Smooth muscle cell (in vitro differentiated cells): ENCODE results near the gene KANSL3. TPM values are rescaled to one million over a fixed set of nuclear protein-coding genes. Genes with fewer than 3 reads are reported as not detected.
A peak's percentile ranks its signal among the peaks of the same experiment; 100 is the strongest.

Source experiments
- DNase-seq: peaks from one replicate; lab custom pipeline; 2025; ENCODE audit not compliant: unreplicated experiment; lab: John Stamatoyannopoulos, UW
- H2AFZ ChIP-seq: fragments of 200-600 bp; sonication (generic); 2 replicates; pipeline ENCODE4 v1.6.0; 2016; ENCODE audit warnings: antibody characterized with exemption, low read depth, mild to moderate bottlenecking
- H3F3A ChIP-seq: fragments of 200-600 bp; sonication (generic); 2 replicates; pipeline ENCODE4 v1.6.0; 2017; ENCODE audit warnings: antibody characterized with exemption, low read depth
- H3K27ac ChIP-seq: fragments of 200-600 bp; sonication (generic); 2 replicates; pipeline ENCODE4 v1.5.1; 2016; ENCODE audit warnings: low read depth, mild to moderate bottlenecking
- H3K27me3 ChIP-seq: fragments of 200-600 bp; sonication (generic); 2 replicates; pipeline ENCODE4 v1.6.1; 2016; ENCODE audit warnings: low read depth, mild to moderate bottlenecking
- H3K36me3 ChIP-seq: fragments of 200-600 bp; sonication (generic); 2 replicates; pipeline ENCODE4 v1.5.1; 2016; ENCODE audit warnings: low read depth
- H3K4me1 ChIP-seq: fragments of 200-600 bp; sonication (generic); 2 replicates; pipeline ENCODE4 v1.5.1; 2016; ENCODE audit warnings: low read depth
- H3K4me2 ChIP-seq: fragments of 200-600 bp; sonication (generic); 2 replicates; pipeline ENCODE4 v1.6.0; 2016; ENCODE audit warnings: mild to moderate bottlenecking
- H3K4me3 ChIP-seq: fragments of 200-600 bp; sonication (generic); 2 replicates; pipeline ENCODE4 v1.5.1; 2016; ENCODE audit warnings: mild to moderate bottlenecking
- H3K79me2 ChIP-seq: fragments of 200-600 bp; sonication (generic); 2 replicates; pipeline ENCODE4 v1.6.0; 2016; ENCODE audit warnings: low read depth, mild to moderate bottlenecking
- H3K9ac ChIP-seq: fragments of 200-600 bp; sonication (generic); 2 replicates; pipeline ENCODE4 v1.6.0; 2016; ENCODE audit warnings: low read depth
- H3K9me3 ChIP-seq: fragments of 200-600 bp; sonication (generic); replicated peaks from 2 replicates; pipeline ENCODE4 v1.5.1; 2016; ENCODE audit warnings: low read depth
- H4K20me1 ChIP-seq: fragments of 200-600 bp; sonication (generic); 2 replicates; pipeline ENCODE4 v1.6.0; 2016; ENCODE audit warnings: low read depth
- CTCF ChIP-seq: fragments of 200-600 bp; sonication (generic); IDR thresholded peaks from 2 replicates; pipeline ENCODE4 v1.5.1; 2017; ENCODE audit warnings: borderline replicate concordance, mild to moderate bottlenecking, antibody characterized with exemption; ENCODE audit not compliant: insufficient read depth, poor library complexity, severe bottlenecking
- WGBS: methylation state at CpG from one replicate; pipeline ENCODE4 v1.1.7; 2016; ENCODE audit warnings: low lambda C conversion rate; 5-methylcytosine and 5-hydroxymethylcytosine counted together
- polyA plus RNA-seq: library from polyadenylated mRNA; unstranded; fragments of >200 nt; fragmentation: Nextera tagmentation; extraction: Ambion mirVana; gene quantifications from 2 replicates; pipeline ENCODE4 v1.2.1, GENCODE V29; 2016
- total RNA-seq: library from RNA; depleted of rRNA; stranded (reverse); fragments of >200 nt; gene quantifications from 2 replicates; pipeline ENCODE4 v1.2.3, GENCODE V29; 2014

The KANSL3 gene
- total and polyA plus RNA-seq, 2 experiments from 2014 or later: 12.0 to 13.3 TPM

- Histone ChIP-seq H3K4me2 (peak overlapping the region; percentile 41), H3K9ac (peak overlapping the region; percentile 42), H2AFZ (no peak overlapping the region)
These were observed 26.3 kb upstream of the KANSL3 start for GRCh38 chr2:96664366-96664925.

GRCh38 chr2:96663829-96664228 is 25.7 kb upstream of the KANSL3 start:
- no peaks in the 10 kb centered on the region for H3K36me3 ChIP-seq
- no peaks in the 10 kb centered on the region for H4K20me1 ChIP-seq
- H3K4me1 ChIP-seq: no peaks in the 10 kb centered on the region
- no peaks in the 10 kb centered on the region for H3K27me3 ChIP-seq
- no peaks in the 10 kb centered on the region for H3K9me3 ChIP-seq
- H3K9ac ChIP-seq: no peak overlapping the region
- WGBS: 93% methylated on average over 7 of the region's 7 CpGs
- no peak overlapping the region for H3K27ac ChIP-seq
- H3K4me3 ChIP-seq: no peak overlapping the region
- TF ChIP-seq CTCF: no peak
- H3F3A ChIP-seq: no peaks in the 10 kb centered on the region
- DNase-seq: no peak
- no peak overlapping the region for H2AFZ ChIP-seq
- no peak overlapping the region for H3K4me2 ChIP-seq
- no peaks in the 10 kb centered on the region for H3K79me2 ChIP-seq

More at GRCh38 chr2:96664366-96664925, 26.3 kb upstream of the KANSL3 start:
- no peak for TF ChIP-seq CTCF
- WGBS: 96% methylated on average over 3 of the region's 3 CpGs
- Histone ChIP-seq H3F3A (no peaks in the 10 kb centered on the region), H3K36me3 (no peaks in the 10 kb centered on the region), H3K4me3 (no peak overlapping the region), H3K79me2 (no peaks in the 10 kb centered on the region), H3K9me3 (no peaks in the 10 kb centered on the region), H3K27ac (peak overlapping the region; percentile 89), H3K4me1 (no peaks in the 10 kb centered on the region), H3K27me3 (no peaks in the 10 kb centered on the region), H4K20me1 (no peaks in the 10 kb centered on the region)
- DNase-seq: no peak

- Histone ChIP-seq H4K20me1 (no peaks in the 10 kb centered on the region), H3K9me3 (no peaks in the 10 kb centered on the region), H3K36me3 (no peaks in the 10 kb centered on the region), H3K27ac (no peak overlapping the region), H3K4me1 (no peaks in the 10 kb centered on the region), H3K27me3 (no peaks in the 10 kb centered on the region), H3K4me3 (no peak overlapping the region), H3K79me2 (no peaks in the 10 kb centered on the region), H2AFZ (no peak overlapping the region), H3F3A (no peaks in the 10 kb centered on the region), H3K9ac (no peak overlapping the region), H3K4me2 (no peak overlapping the region)
- WGBS: 98% methylated on average over 5 of the region's 5 CpGs
- DNase-seq: no peak
- no peak for TF ChIP-seq CTCF
These were observed 25.1 kb upstream of the KANSL3 start for GRCh38 chr2:96663177-96663576.

GRCh38 chr2:96662360-96662759 is 24.2 kb upstream of the KANSL3 start:
- Histone ChIP-seq H3K4me1 (no peaks in the 10 kb centered on the region), H3K4me2 (no peak overlapping the region), H3K9ac (no peak overlapping the region), H2AFZ (no peak overlapping the region), H3F3A (no peaks in the 10 kb centered on the region), H3K79me2 (no peaks in the 10 kb centered on the region), H3K36me3 (no peaks in the 10 kb centered on the region), H3K27me3 (no peaks in the 10 kb centered on the region), H4K20me1 (no peaks in the 10 kb centered on the region), H3K9me3 (no peaks in the 10 kb centered on the region), H3K4me3 (no peak overlapping the region), H3K27ac (no peak overlapping the region)
- 88% methylated on average over 9 of the region's 9 CpGs for WGBS
- no peak for TF ChIP-seq CTCF
- DNase-seq: no peak
